ENCODE results near the gene IGSF3.
"Not testable (repeated sequence)": the region's sequence is repeated elsewhere in the genome, so short reads cannot be mapped to it uniquely, and the experiment has no call there.

The IGSF3 gene

GRCh38 chr1:116595065-116595840 is 72.3 kb downstream of the IGSF3 start:
- not testable (repeated sequence) for DNase-seq

GRCh38 chr1:116593977-116594376 is 73.6 kb downstream of the IGSF3 start:
- not testable (repeated sequence) for DNase-seq

- not testable (repeated sequence) for DNase-seq
Observed at GRCh38 chr1:116593401-116593800, 74.1 kb downstream of the IGSF3 start.

- DNase-seq = not testable (repeated sequence)
Observed at GRCh38 chr1:116591951-116592605, 75.5 kb downstream of the IGSF3 start.

GRCh38 chr1:116591006-116591950 is 76.3 kb downstream of the IGSF3 start:
- not testable (repeated sequence) for DNase-seq

GRCh38 chr1:116590359-116591005 is 77.1 kb downstream of the IGSF3 start:
- DNase-seq = not testable (repeated sequence)

- DNase-seq = not testable (repeated sequence)
Observed at GRCh38 chr1:116589101-116589735, 78.3 kb downstream of the IGSF3 start.

GRCh38 chr1:116587501-116588227 is 79.9 kb downstream of the IGSF3 start:
- no peak for DNase-seq

GRCh38 chr1:116586741-116587143 is 80.8 kb downstream of the IGSF3 start:
- DNase-seq = no peak

- no peak for DNase-seq
Observed at GRCh38 chr1:116585886-116586285, 81.6 kb downstream of the IGSF3 start.

- DNase-seq = no peak
Observed at GRCh38 chr1:116581323-116581885, 86.1 kb downstream of the IGSF3 start.

GRCh38 chr1:116580446-116581322 is 86.8 kb downstream of the IGSF3 start:
- DNase-seq = no peak

- DNase-seq = no peak
Observed at GRCh38 chr1:116579259-116579875, 88.2 kb downstream of the IGSF3 start.

GRCh38 chr1:116578581-116578980 is 89.0 kb downstream of the IGSF3 start:
- no peak for DNase-seq

- no peak for DNase-seq
Observed at GRCh38 chr1:116577759-116578314, 89.7 kb downstream of the IGSF3 start.

GRCh38 chr1:116574581-116575291 is 92.8 kb downstream of the IGSF3 start:
- peak; percentile 65 to 83 for DNase-seq

- DNase-seq = no peak
Observed at GRCh38 chr1:116573431-116574095, 94.0 kb downstream of the IGSF3 start.
